Measurements from ENCODE around the gene KIF26B.

KIF26B gene

DNA sequence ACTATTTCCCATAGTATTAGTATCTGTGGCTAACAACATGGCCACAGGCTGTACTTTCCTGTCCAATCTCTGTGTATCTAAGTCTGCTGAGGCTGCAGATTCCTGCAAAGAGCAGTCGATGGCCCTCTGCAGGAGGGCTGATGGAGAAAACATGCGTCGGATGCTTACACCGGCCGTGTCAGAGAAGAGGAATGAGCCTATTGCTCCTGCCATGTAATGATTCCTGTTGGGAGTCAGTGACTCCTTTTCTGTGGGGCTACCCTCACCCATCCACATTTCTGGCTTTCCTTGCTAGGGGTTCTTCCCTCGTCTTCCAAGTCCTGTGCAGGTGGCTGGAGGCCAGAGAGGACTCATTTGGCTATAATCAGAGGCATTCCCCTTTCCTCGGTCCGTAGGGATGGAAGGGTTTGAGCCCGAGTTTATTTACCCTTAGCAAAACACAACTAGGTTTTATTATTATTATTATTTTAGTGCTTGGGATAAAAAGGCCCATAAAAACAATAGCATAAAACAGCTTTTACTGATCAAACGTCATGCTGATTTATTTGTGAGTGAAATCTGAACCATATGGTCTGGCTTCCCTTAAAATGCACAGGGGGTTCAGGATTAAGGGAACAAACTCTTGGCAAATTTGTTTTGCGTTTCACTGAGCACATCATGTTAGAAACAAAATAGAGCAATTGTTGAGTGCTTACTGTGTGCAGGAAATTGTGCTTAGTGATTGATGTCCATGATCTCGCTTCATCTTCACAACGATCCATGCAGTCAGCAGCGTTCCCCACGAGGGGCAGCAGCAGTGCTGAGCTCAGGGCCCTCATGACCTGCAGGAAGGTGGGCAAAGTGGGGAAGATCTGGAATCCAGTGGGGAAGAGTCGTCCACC lies 70.8 kb downstream of the KIF26B start:
- H3K4me1 ChIP-seq = no peaks in the 10 kb centered on the region
- H3K4me2 ChIP-seq = no peak overlapping the region
- no peak overlapping the region for H3K27ac ChIP-seq
- TF ChIP-seq Cebpa-rat (IDR thresholded peaks at IDR 0.05) = no peak
- H3K27me3 ChIP-seq = peaks cover 0 to 11% (median 0%) of the 10 kb centered on the region in 11 experiments; a peak in 2 of 22 replicates
- no peaks in the 10 kb centered on the region for H3K36me3 ChIP-seq
- no peak overlapping the region for H3K4me3 ChIP-seq
- no peaks in the 10 kb centered on the region; a peak in 2 of 22 replicates for H3K9me3 ChIP-seq (replicated peaks in 1 of 11)
- no peak overlapping the region for H3K9ac ChIP-seq
- no peaks in the 10 kb centered on the region for H4K20me1 ChIP-seq

DNA sequence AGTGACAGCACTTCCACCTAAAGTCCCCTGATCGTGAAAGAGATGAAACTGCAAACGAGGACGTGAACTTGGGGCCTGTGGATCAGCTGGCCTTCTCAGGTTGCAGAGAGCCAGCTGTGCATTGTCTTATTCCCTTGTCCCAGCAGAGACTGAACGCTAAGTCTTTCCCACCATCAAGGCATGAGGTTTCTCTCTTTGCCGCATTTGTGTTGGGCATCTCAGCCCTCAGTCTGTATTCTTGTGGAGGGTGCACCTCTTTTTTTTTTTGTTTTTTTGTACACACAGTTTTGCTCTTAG lies 71.4 kb downstream of the KIF26B start:
- H3K27ac ChIP-seq = no peak overlapping the region
- H3K9ac ChIP-seq = no peak overlapping the region
- no peaks in the 10 kb centered on the region for H3K4me1 ChIP-seq
- TF ChIP-seq Cebpa-rat (IDR thresholded peaks at IDR 0.05) = no peak
- peaks cover 0 to 13% (median 0%) of the 10 kb centered on the region in 11 experiments; a peak in 2 of 22 replicates for H3K27me3 ChIP-seq
- H3K4me3 ChIP-seq = no peak overlapping the region
- no peaks in the 10 kb centered on the region; a peak in 2 of 22 replicates for H3K9me3 ChIP-seq (replicated peaks in 1 of 11)
- H3K36me3 ChIP-seq = no peaks in the 10 kb centered on the region
- H4K20me1 ChIP-seq = no peaks in the 10 kb centered on the region
- H3K4me2 ChIP-seq = no peak overlapping the region

DNA sequence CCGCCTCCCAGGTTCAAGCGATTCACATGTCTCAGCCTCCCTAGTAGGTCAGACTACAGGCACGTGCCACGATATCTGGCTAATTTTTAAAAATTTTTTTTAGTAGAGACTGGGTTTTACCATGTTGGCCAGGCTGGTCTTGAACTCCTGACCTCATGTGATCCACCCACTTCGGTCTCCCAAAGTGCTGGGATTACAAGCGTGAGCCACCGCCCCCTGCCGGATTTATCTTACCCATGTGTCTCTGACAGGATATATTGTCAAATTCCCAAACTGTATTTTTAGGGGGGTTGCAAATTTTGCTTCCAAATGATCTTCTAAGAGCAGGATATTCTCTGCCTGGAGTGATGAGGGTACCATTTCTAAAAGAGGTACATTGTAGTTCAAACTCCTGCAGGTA lies 74.3 kb downstream of the KIF26B start:
- no peak for TF ChIP-seq Cebpa-rat (IDR thresholded peaks at IDR 0.05)
- Histone ChIP-seq H3K4me1 (no peaks in the 10 kb centered on the region), H3K27me3 (peaks cover 0 to 38% (median 0%) of the 10 kb centered on the region in 11 experiments; a peak in 3 of 22 replicates), H3K9me3 (replicated peaks in 1 of 11) (no peaks in the 10 kb centered on the region; a peak in 2 of 22 replicates), H4K20me1 (no peaks in the 10 kb centered on the region), H3K4me3 (no peak overlapping the region), H3K4me2 (no peak overlapping the region), H3K36me3 (no peaks in the 10 kb centered on the region), H3K9ac (no peak overlapping the region), H3K27ac (no peak overlapping the region)

DNA sequence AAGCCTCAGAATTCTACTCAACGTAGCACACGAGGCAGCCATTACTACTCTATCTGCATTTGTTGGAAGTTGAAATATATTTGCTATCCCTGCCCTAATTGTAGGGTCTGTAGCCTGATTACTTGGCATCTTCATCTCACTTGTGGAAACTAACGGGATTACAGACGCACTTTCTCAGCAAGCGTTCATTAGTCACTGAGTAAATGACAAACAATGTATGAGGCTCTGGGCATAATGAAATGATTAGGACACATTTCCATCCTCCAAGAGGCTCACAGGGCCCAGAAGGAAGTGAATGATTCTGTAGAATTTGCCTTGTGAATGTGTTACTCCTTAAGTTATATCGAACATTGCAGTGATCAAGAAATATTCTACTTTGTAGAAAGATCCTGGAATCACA lies 78.1 kb downstream of the KIF26B start:
- Histone ChIP-seq H3K27ac (no peak overlapping the region), H3K9me3 (replicated peaks in 1 of 11) (no peaks in the 10 kb centered on the region; a peak in 2 of 22 replicates), H3K4me2 (no peak overlapping the region), H4K20me1 (no peaks in the 10 kb centered on the region), H3K4me1 (peaks cover 0 to 6% (median 0%) of the 10 kb centered on the region in 10 experiments; a peak in 5 of 20 replicates), H3K27me3 (peaks cover 0 to 54% (median 0%) of the 10 kb centered on the region in 11 experiments; a peak in 4 of 22 replicates), H3K36me3 (no peaks in the 10 kb centered on the region), H3K9ac (no peak overlapping the region), H3K4me3 (no peak overlapping the region)
- no peak for TF ChIP-seq Cebpa-rat (IDR thresholded peaks at IDR 0.05)

DNA sequence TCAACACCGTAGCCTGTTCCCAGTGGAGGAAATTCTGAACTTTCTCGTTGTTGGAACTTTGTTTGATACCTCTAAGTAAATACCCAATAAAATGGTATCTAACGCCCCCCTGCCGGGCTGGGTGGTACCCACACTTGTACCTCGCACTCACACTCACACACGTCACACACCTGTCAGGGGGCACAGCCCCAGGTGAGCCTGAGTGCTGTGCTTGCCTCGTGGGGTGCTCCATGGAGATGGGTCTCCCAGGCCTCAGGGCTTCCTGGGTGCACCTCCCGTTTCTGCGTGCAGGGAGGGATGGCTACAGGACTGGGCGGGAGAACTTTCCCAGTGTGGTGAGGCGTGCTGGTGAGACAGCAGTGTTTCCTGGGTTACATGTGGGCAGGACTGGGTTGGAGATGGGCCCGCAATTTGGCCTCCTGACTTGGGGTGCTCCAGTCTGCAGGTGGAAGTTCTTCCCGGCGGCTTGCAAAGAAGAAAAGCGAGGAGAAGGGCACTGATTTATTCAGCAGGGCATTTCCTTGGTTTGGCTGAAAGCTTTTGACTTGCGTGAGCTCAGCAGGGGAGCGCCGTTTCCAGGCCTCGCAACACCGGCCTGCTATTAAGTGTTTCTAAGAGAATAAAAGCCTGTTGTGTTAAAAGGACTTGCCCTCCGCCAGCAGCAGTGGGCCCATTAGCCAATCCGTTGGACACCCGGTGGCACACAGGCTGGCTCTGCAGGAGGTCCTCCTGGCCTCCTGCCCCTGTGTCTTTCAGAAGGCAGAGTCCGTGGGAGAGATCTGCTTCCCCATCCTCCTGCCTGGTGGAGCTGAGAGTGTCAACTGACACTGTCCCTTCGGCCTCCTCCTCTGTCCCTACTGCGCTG lies 79.7 kb downstream of the KIF26B start:
- no peak overlapping the region for H3K9ac ChIP-seq
- H3K36me3 ChIP-seq = no peaks in the 10 kb centered on the region
- no peaks in the 10 kb centered on the region for H4K20me1 ChIP-seq
- no peak overlapping the region for H3K27ac ChIP-seq
- H3K4me1 ChIP-seq = peaks cover 0 to 6% (median 0%) of the 10 kb centered on the region in 10 experiments; a peak in 5 of 20 replicates
- TF ChIP-seq Cebpa-rat (IDR thresholded peaks at IDR 0.05) = no peak
- H3K4me3 ChIP-seq = no peak overlapping the region
- H3K27me3 ChIP-seq = peaks cover 0 to 68% (median 0%) of the 10 kb centered on the region in 11 experiments; a peak in 4 of 22 replicates
- no peak overlapping the region for H3K4me2 ChIP-seq
- no peaks in the 10 kb centered on the region for H3K9me3 ChIP-seq (replicated peaks in 1 of 11)

DNA sequence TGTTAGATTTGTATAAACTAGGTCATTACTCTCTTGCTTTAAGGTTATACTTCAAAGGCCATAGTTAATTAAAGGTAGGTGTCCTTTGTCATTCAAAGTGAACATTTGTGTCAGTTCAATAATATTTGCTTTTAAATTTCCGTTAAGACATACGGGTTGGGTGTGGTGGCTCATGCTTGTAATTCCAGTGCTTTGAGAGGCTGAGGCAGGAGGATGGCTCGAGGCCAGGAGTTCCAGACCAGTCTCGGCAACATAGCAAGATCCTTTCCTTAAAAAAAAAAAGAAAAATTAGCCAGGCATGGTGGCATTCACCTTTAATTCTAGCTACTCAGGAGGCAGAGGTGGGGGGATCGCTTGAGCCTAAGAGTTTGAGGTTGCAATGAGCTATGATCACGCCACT lies 80.4 kb downstream of the KIF26B start:
- TF ChIP-seq Cebpa-rat (IDR thresholded peaks at IDR 0.05) = no peak
- no peak overlapping the region for H3K27ac ChIP-seq
- H3K4me1 ChIP-seq = peaks cover 0 to 6% (median 2%) of the 10 kb centered on the region in 10 experiments; a peak in 8 of 20 replicates
- H3K36me3 ChIP-seq = no peaks in the 10 kb centered on the region
- no peaks in the 10 kb centered on the region for H3K9me3 ChIP-seq (replicated peaks in 1 of 11)
- no peak overlapping the region for H3K4me3 ChIP-seq
- no peaks in the 10 kb centered on the region for H4K20me1 ChIP-seq
- no peak overlapping the region for H3K9ac ChIP-seq
- H3K27me3 ChIP-seq = peaks cover 0 to 75% (median 0%) of the 10 kb centered on the region in 11 experiments; a peak in 4 of 22 replicates
- no peak overlapping the region for H3K4me2 ChIP-seq

DNA sequence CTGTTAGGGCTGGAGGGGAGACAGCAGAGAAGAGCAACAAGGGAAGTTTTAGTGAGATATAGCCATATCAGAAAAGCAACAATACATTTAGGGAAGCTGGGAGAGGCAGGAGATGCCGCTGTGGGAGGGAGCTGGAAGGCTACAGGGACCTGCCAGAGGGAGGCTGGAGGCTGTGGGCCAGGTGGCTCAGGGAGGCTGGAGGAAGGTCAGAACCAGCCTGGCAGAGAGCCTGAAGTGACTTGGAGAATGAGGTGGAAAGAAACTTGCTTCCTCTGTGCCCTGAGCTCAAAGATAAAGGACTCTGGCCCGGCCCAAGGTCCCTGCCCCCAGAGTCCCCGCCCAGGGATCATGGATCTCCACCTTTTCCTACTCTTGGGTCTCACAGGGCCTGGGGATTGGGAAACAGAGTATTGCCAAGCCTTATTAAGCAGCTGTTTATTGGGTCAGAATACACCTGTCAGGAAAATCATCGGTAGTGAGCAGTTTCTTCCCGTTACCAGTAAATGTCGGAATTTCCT lies 85.9 kb downstream of the KIF26B start:
- H3K36me3 ChIP-seq = no peaks in the 10 kb centered on the region
- H3K27ac ChIP-seq = no peak overlapping the region
- H3K9me3 ChIP-seq (replicated peaks in 1 of 11) = no peaks in the 10 kb centered on the region
- no peak overlapping the region for H3K9ac ChIP-seq
- no peak for TF ChIP-seq Cebpa-rat (IDR thresholded peaks at IDR 0.05)
- no peak overlapping the region for H3K4me2 ChIP-seq
- H4K20me1 ChIP-seq = 0 out of 22 replicates have a peak, but pooled peaks cover 0 to 7% (median 0%) of the 10 kb centered on the region in 11 experiments
- peaks cover 0 to 91% (median 0%) of the 10 kb centered on the region in 11 experiments; a peak in 4 of 22 replicates for H3K27me3 ChIP-seq
- peaks cover 0 to 6% (median 2%) of the 10 kb centered on the region in 10 experiments; a peak in 8 of 20 replicates for H3K4me1 ChIP-seq
- H3K4me3 ChIP-seq = no peak overlapping the region

DNA sequence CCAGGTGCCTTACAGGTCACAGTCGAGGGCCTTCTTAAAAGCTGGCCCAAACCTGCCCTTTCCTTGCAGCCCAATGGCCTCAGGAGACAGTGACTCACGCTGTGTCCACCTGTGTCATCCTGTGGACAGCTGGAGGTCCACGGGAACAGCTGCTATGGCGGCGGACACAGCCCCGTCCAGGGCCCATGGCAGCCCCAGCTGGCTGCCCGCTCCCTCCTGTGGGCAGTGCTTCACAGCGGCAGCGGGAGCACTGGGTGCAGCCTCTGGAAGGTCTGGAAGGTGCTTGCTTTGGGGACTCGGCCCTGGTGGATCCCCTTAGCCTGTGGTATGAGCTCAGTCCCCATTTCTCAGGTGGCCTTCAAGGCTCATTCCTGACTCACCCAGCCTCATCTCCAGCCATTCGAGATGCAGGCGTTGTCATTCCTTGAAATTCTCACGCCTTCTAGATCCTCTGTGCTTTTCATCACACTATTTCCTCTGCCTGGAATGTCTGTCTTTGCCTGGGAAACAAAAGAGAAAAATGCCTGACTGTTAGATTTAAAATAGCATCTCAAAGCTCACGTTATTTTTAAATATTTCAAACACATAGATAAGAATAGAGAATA lies 86.8 kb downstream of the KIF26B start:
- no peak for TF ChIP-seq Cebpa-rat (IDR thresholded peaks at IDR 0.05)
- peaks cover 0 to 97% (median 0%) of the 10 kb centered on the region in 11 experiments; a peak in 5 of 22 replicates for H3K27me3 ChIP-seq
- H3K27ac ChIP-seq = no peak overlapping the region
- H3K9me3 ChIP-seq (replicated peaks in 1 of 11) = no peaks in the 10 kb centered on the region
- no peaks in the 10 kb centered on the region for H3K36me3 ChIP-seq
- peaks cover 0 to 6% (median 2%) of the 10 kb centered on the region in 10 experiments; a peak in 8 of 20 replicates for H3K4me1 ChIP-seq
- H4K20me1 ChIP-seq = 0 out of 22 replicates have a peak, but pooled peaks cover 0 to 7% (median 0%) of the 10 kb centered on the region in 11 experiments
- H3K4me2 ChIP-seq = no peak overlapping the region
- H3K4me3 ChIP-seq = no peak overlapping the region
- H3K9ac ChIP-seq = no peak overlapping the region
